ENCODE data around the gene PPFIA4. TPM values are rescaled to one million over a fixed set of nuclear protein-coding genes. Genes with fewer than 3 reads are reported as not detected.

The PPFIA4 gene
- total and polyA plus RNA-seq, 2 of the 4 experiments (the other 2 are of a cell fraction), result 5.4 to 13.7 TPM

GRCh38 chr1:203066965-203067364 is 40.7 kb downstream of the PPFIA4 start:
- Histone ChIP-seq H3K23ac (ENCODE audit: low read depth, low read length) (no peak overlapping the region), H3K4me2 (ENCODE audit: low read depth, low read length) (no peak overlapping the region), H3K79me1 (ENCODE audit: low read depth in 1 of 2, low read length in 2 of 2) (no peaks in the 10 kb centered on the region), H3K9me1 (ENCODE audit: insufficient read depth, low read length) (no peaks in the 10 kb centered on the region), H3K18ac (ENCODE audit: low read depth, low read length) (no peak overlapping the region), H2BK20ac (ENCODE audit: low read depth, low read length) (no peak overlapping the region), H3K4ac (ENCODE audit: low read depth, low read length) (no peak overlapping the region), H2BK15ac (ENCODE audit: low read depth, low read length) (no peak overlapping the region), H2AK9ac (replicated peaks; ENCODE audit: low read depth, low read length, poor library complexity) (no peak overlapping the region), H2BK5ac (ENCODE audit: low read depth, low read length, poor library complexity, severe bottlenecking) (no peak overlapping the region), H2AFZ (replicated peaks; ENCODE audit: low read length, poor library complexity) (no peak overlapping the region), H3K36me3 (ENCODE audit: control insufficient read depth, insufficient read depth, low read length) (peaks cover 12% of the 10 kb centered on the region), H3K4me3 (ENCODE audit: insufficient read depth, low read depth, low read length) (no peak overlapping the region), H3K27ac (ENCODE audit: insufficient read depth, low read length) (no peak overlapping the region), H3K4me1 (ENCODE audit: control insufficient read depth, insufficient read depth, low read length) (no peaks in the 10 kb centered on the region), H3K27me3 (ENCODE audit: control insufficient read depth, insufficient read depth, low read length) (no peaks in the 10 kb centered on the region; the same call in 1 of the 2 replicates), H3K9me3 (ENCODE audit: control insufficient read depth, insufficient read depth, low read length) (no peaks in the 10 kb centered on the region), H2BK120ac (ENCODE audit: low read depth, low read length) (no peak overlapping the region), H4K20me1 (ENCODE audit: insufficient read depth, low read length) (no peaks in the 10 kb centered on the region; the same call in 1 of the 2 replicates), H4K5ac (ENCODE audit: low read depth, low read length) (no peak overlapping the region), H3K9ac (ENCODE audit: low read depth, low read length) (no peak overlapping the region), H3K14ac (replicated peaks; ENCODE audit: low read depth, low read length) (no peak overlapping the region), H4K91ac (ENCODE audit: insufficient read depth, low read depth, low read length) (no peak overlapping the region), H4K8ac (ENCODE audit: low read depth in 2 of 2, low read length in 2 of 2) (no peak overlapping the region), H3K56ac (ENCODE audit: extremely low read depth, insufficient read depth, low read length) (no peak overlapping the region), H2AK5ac (ENCODE audit: low read depth, low read length) (no peak overlapping the region)
- DNase-seq (no peak), ATAC-seq (ENCODE audit: low read depth) (no peak)
- TF ChIP-seq RFX5 (IDR thresholded peaks at IDR 0.05; ENCODE audit: low read depth, low read length), result no peak
- TF ChIP-seq NFE2L2 (IDR thresholded peaks at IDR 0.05; ENCODE audit: low read depth, low read length), result no peak
- no peak for TF ChIP-seq CHD1 (IDR thresholded peaks at IDR 0.05; ENCODE audit: low read depth, low read length)
- no peak for TF ChIP-seq CTCF (conservative IDR thresholded peaks at IDR 0.05; ENCODE audit: low read depth, low read length)
- TF ChIP-seq SMC3 (IDR thresholded peaks at IDR 0.05; ENCODE audit: low read depth, low read length), result no peak
- TF ChIP-seq FOS (IDR thresholded peaks at IDR 0.05; ENCODE audit: low read depth, low read length), result no peak
- no peak for TF ChIP-seq RCOR1 (IDR thresholded peaks at IDR 0.05; ENCODE audit: insufficient replicate concordance, low read length)
- no peak for TF ChIP-seq MAFK (IDR thresholded peaks at IDR 0.05; ENCODE audit: low read depth, low read length)
- TF ChIP-seq POLR2A (IDR thresholded peaks at IDR 0.05; ENCODE audit: low read depth, low read length), result no peak
- no peak for TF ChIP-seq BHLHE40 (IDR thresholded peaks at IDR 0.05; ENCODE audit: low read depth, low read length)
- TF ChIP-seq ELK1 (IDR thresholded peaks at IDR 0.05; ENCODE audit: borderline replicate concordance, low read depth, low read length), result no peak
- no peak for TF ChIP-seq CEBPB (IDR thresholded peaks at IDR 0.05; ENCODE audit: low read depth, low read length)
- TF ChIP-seq USF2 (IDR thresholded peaks at IDR 0.05; ENCODE audit: low read depth, low read length), result no peak
- no peak for TF ChIP-seq RAD21 (IDR thresholded peaks at IDR 0.05; ENCODE audit: low read length)
- dilution Hi-C loops (cut with HindIII; ENCODE audit: low sequenced_read_pairs, unreplicated experiment) (no loop called here), in situ Hi-C loops (cut with MboI; ENCODE audit: low sequenced_read_pairs) (no loop called here), intact Hi-C loops (cut with micrococcal nuclease) (no loop called here)
- no TSS peak for BruUV-seq (replicated peaks)
- WGBS, 2 experiments (ENCODE audit: extremely low coverage in 2 of 2, insufficient read length in 1 of 2), result 86% methylated on average over 2 of the region's 3 CpGs; no CpG with 5 or more reads in 1 of the 2 experiments
- ChIA-PET CTCF (no interaction called here), POLR2A (ENCODE audit: unreplicated experiment) (no interaction called here)
